ENCODE measurements around the gene TBC1D22A. TPM values are rescaled to one million over a fixed set of nuclear protein-coding genes. Genes with fewer than 3 reads are reported as not detected.

TBC1D22A gene
- polyA plus RNA-seq, 1 donor (not counting 4 experiments of a cell fraction or from before 2014, with no cell fraction given) = 20.9 TPM

DNA sequence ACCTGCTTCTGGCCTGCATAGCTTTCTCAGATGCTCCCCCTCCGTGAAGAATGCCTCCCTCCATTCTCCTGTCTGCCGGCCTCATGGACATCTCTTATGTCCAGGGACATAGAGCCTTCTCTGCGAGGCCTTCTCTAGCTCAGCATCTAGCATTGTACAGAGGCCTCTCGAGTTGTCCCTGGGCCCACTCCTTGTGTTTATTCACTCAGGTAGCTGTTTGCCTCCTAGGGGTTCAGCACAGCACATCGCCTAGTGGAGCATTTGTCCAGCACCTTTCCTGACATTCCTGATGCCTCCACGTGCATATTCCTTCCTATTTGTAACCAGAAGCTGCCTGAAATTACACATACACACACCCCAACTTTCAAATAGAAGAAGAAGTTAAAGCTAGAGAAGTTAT is 101.3 kb downstream of the TBC1D22A start:
- DNase-seq (ENCODE audit: low read depth, low spot score) (no peak), FAIRE-seq (no peak)
- H3K9me3 ChIP-seq (ENCODE audit: control insufficient read depth, low read depth, low read length) = no peaks in the 10 kb centered on the region
- H3K9ac ChIP-seq (ENCODE audit: control insufficient read depth, extremely low read depth, insufficient read depth, low read length) = no peak overlapping the region
- H3K4me1 ChIP-seq (ENCODE audit: control insufficient read depth, extremely low read depth, insufficient read depth, low read length) = peaks cover 26% of the 10 kb centered on the region
- dilution Hi-C loops (cut with MboI; ENCODE audit: extremely low pct_ligation_motif_present, low sequenced_read_pairs) = no loop called here
- no peak overlapping the region for H3K4me3 ChIP-seq (ENCODE audit: control insufficient read depth in 2 of 3, extremely low read depth in 1 of 3, insufficient read depth in 2 of 3, low read depth in 1 of 3, low read length in 3 of 3)
- H3K27ac ChIP-seq (ENCODE audit: control insufficient read depth, insufficient read depth, low read length) = no peak overlapping the region
- H3K9me1 ChIP-seq (ENCODE audit: control insufficient read depth, extremely low read depth, insufficient read depth, low read length) = no peaks in the 10 kb centered on the region
- no peaks in the 10 kb centered on the region for H3K27me3 ChIP-seq (ENCODE audit: control insufficient read depth, extremely low read depth, insufficient read depth, low read length)
- peaks cover 0 to 2% of the 10 kb centered on the region in 2 experiments for H3K36me3 ChIP-seq (ENCODE audit: control insufficient read depth in 2 of 2, extremely low read depth in 1 of 2, insufficient read depth in 2 of 2, low read length in 2 of 2)
- TF ChIP-seq EZH2 (IDR thresholded peaks at IDR 0.05; ENCODE audit: low read length) = no peak
- TF ChIP-seq, protein P1, sequence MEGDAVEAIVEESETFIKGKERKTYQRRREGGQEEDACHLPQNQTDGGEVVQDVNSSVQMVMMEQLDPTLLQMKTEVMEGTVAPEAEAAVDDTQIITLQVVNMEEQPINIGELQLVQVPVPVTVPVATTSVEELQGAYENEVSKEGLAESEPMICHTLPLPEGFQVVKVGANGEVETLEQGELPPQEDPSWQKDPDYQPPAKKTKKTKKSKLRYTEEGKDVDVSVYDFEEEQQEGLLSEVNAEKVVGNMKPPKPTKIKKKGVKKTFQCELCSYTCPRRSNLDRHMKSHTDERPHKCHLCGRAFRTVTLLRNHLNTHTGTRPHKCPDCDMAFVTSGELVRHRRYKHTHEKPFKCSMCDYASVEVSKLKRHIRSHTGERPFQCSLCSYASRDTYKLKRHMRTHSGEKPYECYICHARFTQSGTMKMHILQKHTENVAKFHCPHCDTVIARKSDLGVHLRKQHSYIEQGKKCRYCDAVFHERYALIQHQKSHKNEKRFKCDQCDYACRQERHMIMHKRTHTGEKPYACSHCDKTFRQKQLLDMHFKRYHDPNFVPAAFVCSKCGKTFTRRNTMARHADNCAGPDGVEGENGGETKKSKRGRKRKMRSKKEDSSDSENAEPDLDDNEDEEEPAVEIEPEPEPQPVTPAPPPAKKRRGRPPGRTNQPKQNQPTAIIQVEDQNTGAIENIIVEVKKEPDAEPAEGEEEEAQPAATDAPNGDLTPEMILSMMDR (optimal IDR thresholded peaks at IDR 0.05 in 1 of 3, IDR thresholded peaks at IDR 0.05 in 1 of 3, conservative IDR thresholded peaks at IDR 0.05 in 1 of 3; ENCODE audit: extremely low read depth in 1 of 3, insufficient read depth in 2 of 3, low read length in 3 of 3) = no peak
- no peaks in the 10 kb centered on the region for H4K20me1 ChIP-seq (ENCODE audit: control insufficient read depth, extremely low read depth, insufficient read depth, low read length)
- peaks cover 31% of the 10 kb centered on the region for H3K79me2 ChIP-seq (ENCODE audit: control insufficient read depth, insufficient read depth, low read length)
- no peak overlapping the region for H3K4me2 ChIP-seq (ENCODE audit: control insufficient read depth, extremely low read depth, insufficient read depth, low read depth, low read length)
- H2AFZ ChIP-seq (ENCODE audit: control insufficient read depth, low read length) = no peak overlapping the region

DNA sequence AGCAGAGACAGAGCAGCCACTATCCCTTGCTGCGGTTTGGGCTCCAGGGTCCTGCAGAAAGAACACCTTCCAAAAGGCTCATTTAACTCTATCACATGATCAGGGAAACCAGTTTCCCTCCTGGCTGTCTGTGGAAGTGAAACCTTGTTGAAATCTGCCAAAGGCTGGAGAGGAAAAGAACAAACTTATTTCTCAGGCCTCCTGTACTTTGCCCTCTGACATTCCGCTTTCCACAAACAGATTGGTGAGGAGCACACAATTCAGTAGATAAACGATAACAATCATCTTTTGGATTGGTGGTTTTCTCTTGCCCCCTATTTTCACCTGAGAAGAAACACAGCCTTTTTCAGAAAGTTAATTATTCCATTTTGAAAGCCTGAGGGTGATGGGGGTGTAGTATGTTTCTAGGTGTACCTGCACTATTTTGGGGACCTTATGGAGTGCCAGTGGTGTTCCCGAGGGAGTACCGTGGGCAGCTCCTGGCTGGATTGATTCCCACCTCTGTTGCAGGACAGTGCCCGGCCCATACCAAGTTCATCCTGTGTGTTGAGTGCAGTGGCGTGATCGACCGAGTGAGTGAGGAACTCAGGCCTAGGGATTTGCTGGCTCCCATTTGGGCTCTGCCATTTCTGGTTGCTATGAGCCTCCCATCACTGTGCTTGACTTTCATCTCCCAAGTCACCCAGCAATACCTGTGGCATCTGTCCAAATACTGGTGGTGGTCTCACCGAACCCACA is 102.0 kb downstream of the TBC1D22A start:
- H3K79me2 ChIP-seq (ENCODE audit: control insufficient read depth, insufficient read depth, low read length) = peaks cover 38% of the 10 kb centered on the region
- H3K9me3 ChIP-seq (ENCODE audit: control insufficient read depth, low read depth, low read length) = no peaks in the 10 kb centered on the region
- H3K4me1 ChIP-seq (ENCODE audit: control insufficient read depth, extremely low read depth, insufficient read depth, low read length) = peaks cover 26% of the 10 kb centered on the region
- dilution Hi-C loops (cut with MboI; ENCODE audit: extremely low pct_ligation_motif_present, low sequenced_read_pairs) = no loop called here
- no peak overlapping the region for H3K4me3 ChIP-seq (ENCODE audit: control insufficient read depth in 2 of 3, extremely low read depth in 1 of 3, insufficient read depth in 2 of 3, low read depth in 1 of 3, low read length in 3 of 3)
- no peak for DNase-seq (ENCODE audit: low read depth, low spot score)
- H3K4me2 ChIP-seq (ENCODE audit: control insufficient read depth, extremely low read depth, insufficient read depth, low read depth, low read length) = no peak overlapping the region
- H3K36me3 ChIP-seq (ENCODE audit: control insufficient read depth in 2 of 2, extremely low read depth in 1 of 2, insufficient read depth in 2 of 2, low read length in 2 of 2) = peaks cover 0 to 2% of the 10 kb centered on the region in 2 experiments
- H3K9me1 ChIP-seq (ENCODE audit: control insufficient read depth, extremely low read depth, insufficient read depth, low read length) = no peaks in the 10 kb centered on the region
- H2AFZ ChIP-seq (ENCODE audit: control insufficient read depth, low read length) = no peak overlapping the region
- H3K9ac ChIP-seq (ENCODE audit: control insufficient read depth, extremely low read depth, insufficient read depth, low read length) = no peak overlapping the region
- H4K20me1 ChIP-seq (ENCODE audit: control insufficient read depth, extremely low read depth, insufficient read depth, low read length) = no peaks in the 10 kb centered on the region
- no peaks in the 10 kb centered on the region for H3K27me3 ChIP-seq (ENCODE audit: control insufficient read depth, extremely low read depth, insufficient read depth, low read length)
- TF ChIP-seq EZH2 (IDR thresholded peaks at IDR 0.05; ENCODE audit: low read length) = no peak
- TF ChIP-seq, protein P1 (optimal IDR thresholded peaks at IDR 0.05 in 1 of 3, IDR thresholded peaks at IDR 0.05 in 1 of 3, conservative IDR thresholded peaks at IDR 0.05 in 1 of 3; ENCODE audit: extremely low read depth in 1 of 3, insufficient read depth in 2 of 3, low read length in 3 of 3) = no peak
- H3K27ac ChIP-seq (ENCODE audit: control insufficient read depth, insufficient read depth, low read length) = no peak overlapping the region
- no peak for FAIRE-seq

Measured in keratinocyte (primary cell).